Karpas-422 (cell line): ENCODE results near the gene KLF7. TPM values are rescaled to one million over a fixed set of nuclear protein-coding genes. Genes with fewer than 3 reads are reported as not detected.

Experiments used
- DNase-seq: peaks from one replicate; pipeline ENCODE4 v3.0.0-alpha.2; 2015
- H2AFZ ChIP-seq: fragments of 200-600 bp; sonication (generic); 2 replicates; pipeline ENCODE4 v1.6.1; 2014; ENCODE audit warnings: antibody characterized with exemption, low read length, mixed read lengths
- H3K27ac ChIP-seq: fragments of 200-600 bp; sonication (generic); 2 replicates; pipeline ENCODE4 v1.5.1; 2014; ENCODE audit warnings: mild to moderate bottlenecking, low read length, moderate library complexity
- H3K27me3 ChIP-seq: fragments of 200-600 bp; sonication (generic); 2 replicates; pipeline ENCODE4 v1.6.1; 2014; ENCODE audit warnings: low read length, mixed read lengths
- H3K36me3 ChIP-seq: fragments of 200-600 bp; sonication (generic); 2 replicates; pipeline ENCODE4 v1.6.1; 2014; ENCODE audit warnings: low read length, mixed read lengths; ENCODE audit not compliant: insufficient read depth
- H3K4me1 ChIP-seq: fragments of 200-600 bp; sonication (generic); 2 replicates; pipeline ENCODE4 v1.6.1; 2014; ENCODE audit warnings: mild to moderate bottlenecking, low read length, mixed read lengths
- H3K4me2 ChIP-seq: fragments of 200-600 bp; sonication (generic); 2 replicates; pipeline ENCODE4 v1.6.1; 2014; ENCODE audit warnings: low read length, low read depth, mild to moderate bottlenecking; ENCODE audit not compliant: poor library complexity, severe bottlenecking
- H3K4me3 ChIP-seq: fragments of 200-600 bp; sonication (generic); 2 replicates; pipeline ENCODE4 v1.5.1; 2014; ENCODE audit warnings: mild to moderate bottlenecking, antibody characterized with exemption, low read length, mixed read lengths
- H3K79me2 ChIP-seq: fragments of 200-600 bp; sonication (generic); 2 replicates; pipeline ENCODE4 v1.6.1; 2014; ENCODE audit warnings: mild to moderate bottlenecking, low read length, mixed read lengths
- H3K9ac ChIP-seq: fragments of 200-600 bp; sonication (generic); 2 replicates; pipeline ENCODE4 v1.6.0; 2014; ENCODE audit warnings: low read length
- H3K9me2 ChIP-seq: fragments of 200-600 bp; sonication (generic), shearing (Covaris generic); replicated peaks from 2 replicates; pipeline ENCODE4 v1.6.0; 2014; ENCODE audit warnings: mild to moderate bottlenecking, low read length, moderate library complexity; ENCODE audit not compliant: insufficient read depth
- H3K9me3 ChIP-seq: fragments of 300-700, 200-600 bp; sonication (generic); 2 replicates; pipeline ENCODE4 v1.6.1; 2014; ENCODE audit warnings: low read length, mixed read lengths
- H4K20me1 ChIP-seq: fragments of 200-600 bp; sonication (generic); 2 replicates; pipeline ENCODE4 v1.6.1; 2014; ENCODE audit warnings: mild to moderate bottlenecking, antibody characterized with exemption, low read length, low read depth; ENCODE audit not compliant: insufficient read depth
- total RNA-seq: library from RNA; depleted of rRNA; stranded (reverse); fragments of >200 nt; shearing (Covaris generic); gene quantifications from 2 replicates; pipeline ENCODE4 v1.2.3, GENCODE V29; 2014; ENCODE audit warnings: low replicate concordance

The KLF7 gene
- total RNA-seq, 1 experiment from 2014 or later: 8.8 TPM

DNA sequence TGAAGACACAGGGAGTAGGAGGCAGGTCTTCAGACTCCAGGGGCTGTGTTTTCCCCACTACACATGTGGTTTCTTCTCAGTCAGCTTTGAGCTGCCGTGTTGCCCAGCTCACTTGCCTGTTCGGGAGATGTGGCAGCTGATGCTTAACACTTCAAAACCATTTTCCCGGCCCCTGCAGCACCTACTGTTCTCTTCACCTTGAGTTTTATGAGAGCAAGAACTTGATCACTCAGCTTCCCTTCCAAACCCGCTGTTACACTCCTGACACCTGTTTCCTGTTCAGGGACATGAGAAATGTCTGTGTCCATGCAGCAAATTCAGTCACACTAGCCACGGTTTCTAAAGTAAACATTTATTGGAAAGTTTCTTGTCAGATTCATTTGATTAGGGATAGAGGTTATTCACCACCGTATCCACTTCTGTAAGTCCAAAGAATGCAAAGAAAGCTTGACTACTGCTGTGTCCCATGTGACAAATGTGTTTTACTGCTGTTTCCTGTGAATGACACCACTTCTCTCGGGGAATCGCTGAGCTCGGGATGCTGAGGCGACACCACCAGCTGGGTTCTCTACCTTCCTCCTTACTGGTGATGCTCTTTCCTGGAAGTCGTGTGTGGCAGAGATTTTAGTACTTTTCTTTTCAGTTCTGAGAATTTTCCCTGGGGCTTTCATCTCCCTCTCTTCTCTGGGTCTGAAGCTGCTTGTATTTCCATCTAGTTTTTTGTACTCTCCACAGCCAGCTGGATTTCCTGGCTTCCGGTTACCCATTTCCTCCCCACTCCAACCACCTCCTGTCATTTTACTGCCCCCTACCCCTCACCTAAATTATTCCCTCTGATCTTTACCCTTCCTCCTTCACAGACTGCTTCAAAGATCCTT, 91.7 kb downstream of the KLF7 start:
- Histone ChIP-seq H4K20me1 (no peaks in the 10 kb centered on the region), H3K9ac (peak overlapping the region; percentile 32), H2AFZ (peak overlapping the region; percentile 15; the same call in 1 of the 2 replicates), H3K27me3 (no peaks in the 10 kb centered on the region), H3K27ac (peak overlapping the region; percentile 45), H3K4me1 (peaks cover 49% of the 10 kb centered on the region), H3K79me2 (no peaks in the 10 kb centered on the region), H3K9me3 (no peaks in the 10 kb centered on the region), H3K36me3 (no peaks in the 10 kb centered on the region), H3K4me3 (peak overlapping the region; percentile 30; the same call in 1 of the 2 replicates), H3K4me2 (peak overlapping the region; percentile 49), H3K9me2 (no peaks in the 10 kb centered on the region)
- DNase-seq: peak; percentile 42

DNA sequence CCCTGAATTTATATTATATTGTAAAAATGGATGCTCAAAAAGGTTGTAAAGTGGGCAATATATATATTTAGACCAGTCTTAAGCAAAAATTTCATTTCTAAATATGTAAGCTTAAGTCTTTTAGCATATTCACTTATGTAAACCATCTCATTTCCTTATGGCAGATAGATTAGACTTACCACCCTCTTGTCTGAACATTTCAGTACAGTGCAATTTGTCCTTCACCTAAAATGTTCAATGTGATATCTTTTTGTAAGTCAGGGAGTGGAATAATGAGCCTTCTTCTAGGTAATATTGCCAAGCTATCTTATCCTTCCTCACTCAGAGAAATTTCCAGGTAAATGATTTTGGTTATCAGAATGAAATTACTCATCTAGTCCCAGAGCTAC, 92.3 kb downstream of the KLF7 start:
- Histone ChIP-seq H3K9me3 (no peaks in the 10 kb centered on the region), H3K4me2 (peak overlapping the region; percentile 49), H3K79me2 (no peaks in the 10 kb centered on the region), H3K4me3 (peak overlapping the region; percentile 30), H3K9ac (peak overlapping the region; percentile 32; the same call in 1 of the 2 replicates), H3K36me3 (no peaks in the 10 kb centered on the region), H3K4me1 (peaks cover 49% of the 10 kb centered on the region), H3K9me2 (no peaks in the 10 kb centered on the region), H2AFZ (peak overlapping the region; percentile 15; the same call in 1 of the 2 replicates), H4K20me1 (no peaks in the 10 kb centered on the region), H3K27me3 (no peaks in the 10 kb centered on the region), H3K27ac (peak overlapping the region; percentile 45)
- DNase-seq: peak; percentile 45

DNA sequence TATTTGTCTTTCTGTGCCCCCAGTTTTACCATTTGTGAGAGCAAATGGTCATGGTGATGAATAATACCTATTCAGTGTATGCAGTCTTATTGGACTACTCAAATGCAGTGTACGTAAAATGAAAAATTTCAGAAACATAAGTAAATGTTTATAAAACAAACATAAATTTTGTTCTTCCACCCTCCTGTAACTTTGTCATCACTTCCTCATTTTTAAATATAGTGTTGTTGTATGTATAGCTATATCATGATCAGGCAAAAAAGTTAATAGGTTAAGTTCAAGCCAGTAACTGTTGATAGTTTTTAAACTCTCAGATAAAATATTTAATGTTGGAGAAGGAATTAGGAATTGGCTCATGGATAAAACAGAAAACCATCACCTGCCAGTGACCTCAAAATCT, 93.2 kb downstream of the KLF7 start:
- no peaks in the 10 kb centered on the region for H4K20me1 ChIP-seq
- no peaks in the 10 kb centered on the region for H3K9me3 ChIP-seq
- no peak overlapping the region for H3K9ac ChIP-seq
- peaks cover 44% of the 10 kb centered on the region for H3K4me1 ChIP-seq
- H3K36me3 ChIP-seq: no peaks in the 10 kb centered on the region
- peak overlapping the region; percentile 49 for H3K4me2 ChIP-seq
- H3K9me2 ChIP-seq: no peaks in the 10 kb centered on the region
- peak; percentile 45 for DNase-seq
- H3K27ac ChIP-seq: peak overlapping the region; percentile 45
- no peaks in the 10 kb centered on the region for H3K79me2 ChIP-seq
- H3K27me3 ChIP-seq: no peaks in the 10 kb centered on the region
- H3K4me3 ChIP-seq: peak overlapping the region; percentile 30
- peak overlapping the region; percentile 23; the same call in 1 of the 2 replicates for H2AFZ ChIP-seq

DNA sequence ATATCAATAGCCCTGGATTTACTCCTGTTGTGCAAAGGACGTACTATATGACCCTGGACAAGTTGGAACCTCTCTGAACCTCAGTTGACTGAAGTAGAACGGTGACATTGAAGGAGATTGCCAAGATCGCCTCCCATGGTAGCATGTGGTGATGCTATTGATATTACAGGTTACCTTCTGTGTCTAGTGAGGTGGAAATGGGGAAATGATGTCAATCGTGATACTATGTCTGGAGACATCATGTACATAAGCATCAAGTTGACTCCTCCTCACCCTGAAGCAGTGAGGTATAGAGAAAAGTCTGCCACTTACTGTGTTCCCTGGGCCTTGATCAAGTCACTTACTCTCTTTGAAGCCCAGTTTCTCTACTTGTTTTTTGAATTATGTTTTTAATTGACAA, 93.9 kb downstream of the KLF7 start:
- no peaks in the 10 kb centered on the region for H3K36me3 ChIP-seq
- no peaks in the 10 kb centered on the region for H3K9me3 ChIP-seq
- no peak overlapping the region for H3K9ac ChIP-seq
- peaks cover 38% of the 10 kb centered on the region for H3K4me1 ChIP-seq
- peak overlapping the region; percentile 45; the same call in 1 of the 2 replicates for H3K27ac ChIP-seq
- no peak overlapping the region for H3K4me3 ChIP-seq
- H3K79me2 ChIP-seq: no peaks in the 10 kb centered on the region
- H2AFZ ChIP-seq: no peak overlapping the region
- no peaks in the 10 kb centered on the region for H3K9me2 ChIP-seq
- peak overlapping the region; percentile 49 for H3K4me2 ChIP-seq
- DNase-seq: peak; percentile 81
- H4K20me1 ChIP-seq: no peaks in the 10 kb centered on the region
- no peaks in the 10 kb centered on the region for H3K27me3 ChIP-seq

DNA sequence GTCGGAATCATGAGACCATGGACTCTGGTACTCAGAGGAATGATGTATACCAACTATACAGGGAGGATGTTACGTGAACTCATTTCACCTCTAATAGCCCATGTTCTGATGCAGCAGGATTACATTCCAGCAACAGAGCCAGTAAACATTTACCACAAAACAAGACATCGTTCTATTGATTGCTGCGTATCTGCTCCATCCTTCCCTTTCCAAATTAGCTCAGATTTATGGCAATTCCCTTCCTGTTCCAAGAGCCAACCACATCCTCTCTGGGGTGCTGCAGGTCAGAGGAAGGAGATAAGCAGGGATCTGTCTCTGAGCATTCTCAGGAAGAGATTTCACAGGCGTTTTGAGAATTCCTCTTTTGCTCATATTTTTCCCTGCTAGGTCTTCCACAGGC, 98.3 kb downstream of the KLF7 start:
- H3K27me3 ChIP-seq: no peaks in the 10 kb centered on the region
- H3K27ac ChIP-seq: no peak overlapping the region
- H4K20me1 ChIP-seq: no peaks in the 10 kb centered on the region
- peaks cover 11% of the 10 kb centered on the region for H3K4me1 ChIP-seq
- H3K36me3 ChIP-seq: no peaks in the 10 kb centered on the region
- DNase-seq: no peak
- no peak overlapping the region for H3K9ac ChIP-seq
- no peaks in the 10 kb centered on the region for H3K79me2 ChIP-seq
- H3K4me2 ChIP-seq: no peak overlapping the region
- H3K4me3 ChIP-seq: no peak overlapping the region
- no peaks in the 10 kb centered on the region for H3K9me3 ChIP-seq
- no peak overlapping the region for H2AFZ ChIP-seq
- no peaks in the 10 kb centered on the region for H3K9me2 ChIP-seq

DNA sequence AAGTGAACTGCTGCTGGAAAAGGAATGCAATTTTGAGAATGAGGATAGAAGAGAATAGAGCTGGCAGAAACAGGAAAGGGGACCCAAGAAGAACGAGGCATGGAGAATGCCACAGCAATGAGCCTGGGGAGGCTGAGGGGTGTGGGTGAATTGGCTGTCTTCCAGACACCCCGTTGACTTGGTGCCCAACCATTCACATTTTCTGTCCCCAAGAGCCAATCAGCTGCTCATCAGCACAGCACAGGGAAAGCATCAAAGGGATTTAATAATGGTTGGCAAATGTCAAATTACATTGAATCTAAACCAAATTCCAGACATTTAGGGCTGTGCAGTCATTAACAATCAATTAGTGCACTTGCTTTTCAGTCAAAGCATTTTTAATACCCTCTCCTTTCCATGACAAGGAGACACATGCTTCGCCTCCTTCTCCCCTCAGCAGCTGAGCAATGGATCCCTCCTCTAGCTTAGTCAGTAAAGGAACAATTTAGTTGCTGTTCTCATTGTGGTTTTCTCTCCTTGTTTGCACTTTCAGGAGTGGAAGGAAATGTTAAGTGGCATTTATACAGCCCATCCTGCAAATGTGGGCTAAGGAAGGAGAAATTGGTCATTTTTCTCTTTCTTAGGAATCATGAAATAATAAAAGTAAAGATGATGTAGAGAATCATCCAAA, 98.8 kb downstream of the KLF7 start:
- Histone ChIP-seq H3K9me2 (no peaks in the 10 kb centered on the region), H3K27me3 (no peaks in the 10 kb centered on the region), H3K36me3 (no peaks in the 10 kb centered on the region), H3K9ac (no peak overlapping the region), H3K79me2 (no peaks in the 10 kb centered on the region), H3K9me3 (no peaks in the 10 kb centered on the region), H3K4me1 (peaks cover 6% of the 10 kb centered on the region), H3K4me2 (no peak overlapping the region), H4K20me1 (no peaks in the 10 kb centered on the region), H3K4me3 (no peak overlapping the region), H2AFZ (no peak overlapping the region), H3K27ac (no peak overlapping the region)
- DNase-seq: no peak

DNA sequence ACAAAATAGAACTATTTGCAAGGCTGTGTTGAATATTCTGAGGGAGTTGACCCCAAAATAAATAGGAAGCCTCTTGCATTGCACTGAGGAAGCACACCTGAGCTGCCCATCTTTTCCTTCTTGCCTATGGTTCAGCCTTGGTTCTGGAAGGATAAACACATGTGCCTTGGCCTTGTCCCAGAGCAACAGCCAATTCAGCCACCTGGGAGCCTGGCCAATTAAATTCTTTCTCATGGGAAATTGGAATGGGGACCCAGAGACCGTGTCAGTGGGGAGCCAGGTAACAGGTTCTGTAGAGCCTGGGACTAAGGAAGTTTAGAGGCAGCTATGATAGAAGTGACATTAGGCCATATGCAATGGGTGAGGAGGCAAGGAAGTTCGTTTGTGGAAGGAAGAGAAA, 99.6 kb downstream of the KLF7 start:
- no peak overlapping the region for H3K27ac ChIP-seq

DNA sequence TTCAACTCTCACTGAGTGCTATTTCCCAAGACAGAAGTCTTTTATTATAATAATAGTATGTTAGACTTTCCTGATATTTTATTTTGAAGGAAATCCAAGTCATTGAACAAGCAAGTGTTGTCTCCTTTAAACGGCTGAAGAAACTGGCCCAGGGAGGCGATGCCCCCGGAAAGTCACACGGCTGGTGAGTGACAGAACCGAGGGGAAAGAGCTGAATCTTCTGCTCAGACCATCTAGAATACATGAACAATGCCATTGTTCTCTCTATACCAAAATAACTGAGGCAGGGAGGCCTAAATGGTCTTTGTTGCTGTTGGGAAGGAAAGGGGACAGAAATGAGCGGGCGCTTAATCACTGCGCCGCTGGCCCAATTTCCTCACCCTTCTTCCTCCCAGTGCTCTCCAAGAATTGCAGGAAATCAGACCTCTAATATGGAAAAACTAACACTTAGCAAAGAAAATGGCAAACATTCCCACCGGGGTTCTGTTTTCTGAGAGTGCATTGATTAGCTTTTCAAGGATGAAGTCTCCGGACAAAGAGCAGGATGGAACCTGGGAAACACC, 101.5 kb downstream of the KLF7 start:
- no peak for DNase-seq
- Histone ChIP-seq H3K9me2 (no peaks in the 10 kb centered on the region), H3K4me1 (no peaks in the 10 kb centered on the region), H3K27ac (no peak overlapping the region), H3K9me3 (no peaks in the 10 kb centered on the region), H2AFZ (no peak overlapping the region), H3K4me2 (no peak overlapping the region), H3K4me3 (no peak overlapping the region), H4K20me1 (no peaks in the 10 kb centered on the region), H3K27me3 (no peaks in the 10 kb centered on the region), H3K36me3 (no peaks in the 10 kb centered on the region), H3K79me2 (no peaks in the 10 kb centered on the region), H3K9ac (no peak overlapping the region)

More for the DNA sequence above, 99.6 kb downstream of the KLF7 start:
- no peak overlapping the region for H3K4me3 ChIP-seq
- no peaks in the 10 kb centered on the region for H3K27me3 ChIP-seq
- no peaks in the 10 kb centered on the region for H4K20me1 ChIP-seq
- H3K9me2 ChIP-seq: no peaks in the 10 kb centered on the region
- H3K79me2 ChIP-seq: no peaks in the 10 kb centered on the region
- no peaks in the 10 kb centered on the region for H3K9me3 ChIP-seq
- no peaks in the 10 kb centered on the region for H3K4me1 ChIP-seq
- no peaks in the 10 kb centered on the region for H3K36me3 ChIP-seq
- DNase-seq: no peak
- H3K9ac ChIP-seq: no peak overlapping the region
- no peak overlapping the region for H2AFZ ChIP-seq
- H3K4me2 ChIP-seq: no peak overlapping the region
